Body of pancreas (tissue), 4 donors: Measurements from ENCODE around the gene HECA.

ENCODE experiments used
- POLR2A ChIP-seq, 3 donors: fragments of 450-650 bp; IDR thresholded peaks; one replicate each; pipeline ENCODE4 v1.6.1; 2016; ENCODE audit warnings: antibody characterized with exemption in 3 of 3, mild to moderate bottlenecking in 2 of 3
- TF ChIP-seq, protein P1 (sequence below), 7 experiments: fragments of 450-650 bp in 4 of 7; fragments of 200-600 bp in 3 of 7; sonication (generic) in 3 of 7; IDR thresholded peaks; one replicate each; pipeline ENCODE4 v1.5.1; 2016 to 2019; ENCODE audit warnings: antibody characterized with exemption in 7 of 7

DNA sequence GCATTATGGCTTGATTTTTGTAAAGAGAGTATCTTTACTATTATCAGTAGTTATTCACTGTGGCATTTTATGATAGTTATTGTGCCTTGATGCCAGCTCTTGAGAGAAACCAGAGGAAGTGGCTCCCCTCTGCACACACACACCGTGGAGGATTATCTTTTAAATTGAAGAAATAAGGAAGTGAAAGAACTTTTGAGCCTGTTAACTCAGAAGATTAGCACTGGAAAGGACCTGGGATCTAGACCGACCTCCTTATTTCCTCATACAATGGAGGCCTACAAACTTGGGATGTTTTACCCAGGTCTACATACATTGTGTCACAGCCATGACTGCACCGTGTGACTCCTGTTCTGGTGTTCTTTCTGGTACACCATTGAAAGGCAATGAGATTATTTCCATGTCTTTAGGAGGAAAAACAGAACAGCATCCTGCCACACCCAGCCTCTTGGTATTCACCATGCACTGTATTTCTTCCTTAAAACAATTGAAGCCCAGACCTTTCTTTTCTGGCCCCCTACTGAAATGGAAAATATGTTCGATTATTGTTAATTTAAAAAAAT, 40.6 kb downstream of the HECA start:
- TF ChIP-seq, protein P1, sequence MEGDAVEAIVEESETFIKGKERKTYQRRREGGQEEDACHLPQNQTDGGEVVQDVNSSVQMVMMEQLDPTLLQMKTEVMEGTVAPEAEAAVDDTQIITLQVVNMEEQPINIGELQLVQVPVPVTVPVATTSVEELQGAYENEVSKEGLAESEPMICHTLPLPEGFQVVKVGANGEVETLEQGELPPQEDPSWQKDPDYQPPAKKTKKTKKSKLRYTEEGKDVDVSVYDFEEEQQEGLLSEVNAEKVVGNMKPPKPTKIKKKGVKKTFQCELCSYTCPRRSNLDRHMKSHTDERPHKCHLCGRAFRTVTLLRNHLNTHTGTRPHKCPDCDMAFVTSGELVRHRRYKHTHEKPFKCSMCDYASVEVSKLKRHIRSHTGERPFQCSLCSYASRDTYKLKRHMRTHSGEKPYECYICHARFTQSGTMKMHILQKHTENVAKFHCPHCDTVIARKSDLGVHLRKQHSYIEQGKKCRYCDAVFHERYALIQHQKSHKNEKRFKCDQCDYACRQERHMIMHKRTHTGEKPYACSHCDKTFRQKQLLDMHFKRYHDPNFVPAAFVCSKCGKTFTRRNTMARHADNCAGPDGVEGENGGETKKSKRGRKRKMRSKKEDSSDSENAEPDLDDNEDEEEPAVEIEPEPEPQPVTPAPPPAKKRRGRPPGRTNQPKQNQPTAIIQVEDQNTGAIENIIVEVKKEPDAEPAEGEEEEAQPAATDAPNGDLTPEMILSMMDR (IDR thresholded peaks at IDR 0.05): no peak
- no peak for TF ChIP-seq POLR2A (IDR thresholded peaks at IDR 0.05)
